ENCODE measurements around the gene STK11.
"Not testable (repeated sequence)": the region's sequence is repeated elsewhere in the genome, so short reads cannot be mapped to it uniquely, and the experiment has no call there.

Gene STK11

DNA sequence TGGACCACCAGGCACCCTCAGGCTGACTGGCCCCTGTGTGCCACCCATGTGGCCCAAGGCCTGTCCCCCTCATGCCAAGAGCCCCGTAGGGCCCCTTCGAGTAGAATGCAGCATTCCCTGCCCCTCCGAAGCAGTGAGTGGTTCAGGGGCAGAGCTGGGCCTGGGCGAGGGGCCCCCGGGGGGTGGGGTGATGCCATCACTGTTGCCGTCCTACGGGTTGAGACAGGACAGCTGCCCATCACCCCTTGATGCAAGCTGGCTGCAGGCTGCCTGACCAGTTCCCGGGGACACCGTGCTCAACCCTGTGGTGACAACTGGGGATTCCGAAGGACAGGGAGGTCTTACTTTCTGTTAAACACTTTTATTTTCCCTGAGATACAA is 36.2 kb upstream of the STK11 start:
- DNase-seq: no peak

DNA sequence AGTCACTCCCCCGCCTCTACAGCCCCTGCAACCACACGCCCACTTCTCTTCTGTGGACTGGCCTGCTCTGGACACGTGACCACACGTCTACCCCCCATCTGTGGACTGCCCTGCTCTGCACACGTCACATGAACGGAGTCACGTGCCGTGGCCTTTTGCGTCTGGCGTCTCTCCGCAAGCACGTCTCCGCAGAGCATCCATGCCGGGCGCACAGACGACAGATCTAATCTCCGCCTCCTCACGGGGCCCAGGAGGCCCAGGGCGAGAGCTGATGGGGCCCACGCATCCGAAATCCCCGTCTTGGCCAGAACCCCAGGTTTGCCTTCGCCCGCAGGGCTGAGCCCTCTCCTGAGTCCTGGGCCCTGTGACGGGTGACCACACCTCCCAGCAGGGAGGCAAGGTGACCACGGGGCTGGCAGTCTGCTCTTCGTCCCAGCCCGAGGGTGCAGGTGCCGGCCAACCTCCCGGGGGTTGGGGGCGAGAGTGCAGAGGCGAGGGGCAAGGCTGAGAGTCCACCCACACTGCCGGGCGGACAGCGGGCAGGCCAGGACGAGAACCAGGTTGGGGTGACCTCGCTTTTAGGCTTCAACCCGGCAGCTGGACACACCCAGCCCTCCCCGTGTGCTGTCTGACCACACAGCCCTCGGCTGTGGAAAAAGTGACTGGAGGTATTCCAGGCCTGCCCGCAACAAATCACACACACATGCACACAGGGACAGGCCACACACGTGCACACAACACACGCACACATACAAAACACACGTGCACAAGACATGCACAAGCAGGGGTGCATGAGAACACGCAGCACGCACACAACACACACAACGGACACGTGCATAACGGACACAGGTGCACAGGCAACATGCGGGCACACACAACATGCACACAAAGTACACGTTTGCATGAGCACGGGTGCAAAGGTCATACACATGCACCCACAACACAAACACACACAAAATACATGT is 35.4 kb upstream of the STK11 start:
- no peak for DNase-seq

- no peak for DNase-seq
Measured at GRCh38 chr19:1170938-1171754, 34.4 kb upstream of the STK11 start.

DNA sequence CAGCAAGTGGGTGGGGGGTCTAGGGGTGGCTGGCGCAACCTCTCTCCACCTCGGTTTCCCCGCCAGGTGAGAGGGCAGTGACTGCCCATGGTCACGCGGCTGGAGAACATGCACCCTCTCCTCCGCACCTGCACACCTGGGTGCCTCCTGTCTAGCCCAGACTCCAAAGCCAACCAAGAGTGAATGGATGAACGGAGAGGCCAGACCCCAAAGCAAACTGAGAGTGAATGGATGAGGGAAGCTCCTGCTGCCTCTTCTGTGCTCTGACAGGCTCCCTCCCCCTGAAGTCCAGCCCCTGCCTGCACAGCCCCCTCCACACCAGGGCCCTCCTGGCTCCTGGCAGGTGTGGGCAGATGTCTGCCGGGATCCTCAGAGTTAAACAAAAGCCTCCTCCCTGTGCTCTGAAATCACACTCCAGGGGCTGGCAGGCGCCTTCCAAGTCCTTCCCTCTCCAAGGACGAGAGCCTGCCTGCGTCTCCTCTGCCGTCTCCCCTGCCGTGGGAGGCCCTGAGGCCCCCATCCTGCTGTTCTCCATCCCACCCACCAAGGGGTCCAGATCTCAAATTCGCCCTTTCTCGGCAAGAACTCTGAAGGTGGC is 33.7 kb upstream of the STK11 start:
- DNase-seq: no peak

DNA sequence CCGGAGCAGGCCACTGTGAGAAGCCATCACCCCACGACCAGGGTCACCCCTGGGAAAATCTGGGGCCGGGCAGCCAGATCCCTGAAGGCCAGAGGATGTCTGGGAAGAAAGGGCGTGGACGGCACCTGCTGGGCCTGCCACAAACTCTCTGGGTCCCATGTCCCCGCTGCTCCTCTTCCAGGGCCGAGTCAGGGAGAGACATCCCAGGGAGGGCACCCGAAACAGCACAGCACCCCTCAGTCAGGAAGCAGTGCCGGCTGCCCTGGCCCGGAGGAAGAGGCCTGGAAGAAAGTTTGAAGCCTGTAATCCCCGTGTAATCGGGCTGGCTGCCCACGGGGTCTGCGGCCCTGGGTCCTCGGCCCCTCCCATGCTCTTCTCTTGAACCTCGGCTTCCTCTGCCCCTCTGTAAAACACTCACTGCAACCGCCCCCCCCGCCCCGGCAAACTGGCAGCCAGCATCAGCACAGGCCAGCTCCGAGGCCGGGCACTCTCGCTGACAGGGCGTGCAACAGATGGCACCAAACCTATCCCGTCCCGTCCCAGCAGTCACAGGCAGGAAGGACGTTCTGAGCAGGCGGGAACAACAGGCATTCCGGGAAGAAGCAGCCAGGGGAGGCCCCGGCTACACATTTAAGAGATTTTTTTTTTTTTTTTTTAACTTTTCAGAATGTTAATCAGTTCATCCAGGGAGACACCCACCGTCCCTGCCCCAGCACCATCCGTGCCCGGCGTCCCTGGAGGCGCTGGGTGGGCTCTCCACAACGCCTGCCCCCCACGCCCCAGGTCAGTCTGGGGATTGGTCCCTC is 33.0 kb upstream of the STK11 start:
- DNase-seq: no peak

DNA sequence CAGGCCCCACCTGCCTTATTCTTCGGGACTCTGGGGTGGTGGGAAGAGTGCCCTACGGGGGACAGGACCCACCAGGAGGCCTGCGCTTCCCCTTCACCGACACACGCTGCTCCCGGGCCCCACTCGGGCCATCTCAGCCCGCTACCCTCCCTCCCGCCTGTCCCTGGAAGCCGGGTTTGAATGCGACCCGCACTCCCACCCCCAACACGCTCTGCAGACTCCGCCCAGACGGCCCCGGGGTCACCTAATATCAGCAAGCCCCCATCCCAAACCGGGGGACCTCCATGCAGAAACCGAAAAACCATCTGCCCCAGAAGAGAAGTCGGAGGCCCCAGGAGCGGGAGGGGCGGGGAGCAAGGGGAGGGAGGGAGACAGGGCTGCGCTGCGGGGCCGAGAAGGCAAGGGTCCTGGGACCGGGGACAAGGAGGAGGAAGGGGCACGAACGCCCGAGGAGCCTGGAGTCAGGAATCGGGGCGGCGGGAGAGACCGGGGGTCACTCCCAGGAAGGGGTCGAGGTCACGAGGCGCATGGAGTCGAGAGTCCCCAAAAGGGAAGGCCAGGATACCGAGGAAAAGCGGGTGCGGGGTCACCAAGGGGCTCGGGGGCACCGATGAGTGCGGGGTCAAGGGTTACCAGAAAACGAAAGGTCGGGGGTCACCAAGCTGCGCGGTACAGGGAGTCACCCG is 32.3 kb upstream of the STK11 start:
- DNase-seq: no peak

- DNase-seq: peak; percentile 54
Measured at GRCh38 chr19:1173845-1174809, 31.5 kb upstream of the STK11 start, which contains the start of gene SBNO2. TSS of gene SBNO2 (minus strand) at chr19:1174268. CDS start at chr19:1154276, 19,992 bp downstream.

DNA sequence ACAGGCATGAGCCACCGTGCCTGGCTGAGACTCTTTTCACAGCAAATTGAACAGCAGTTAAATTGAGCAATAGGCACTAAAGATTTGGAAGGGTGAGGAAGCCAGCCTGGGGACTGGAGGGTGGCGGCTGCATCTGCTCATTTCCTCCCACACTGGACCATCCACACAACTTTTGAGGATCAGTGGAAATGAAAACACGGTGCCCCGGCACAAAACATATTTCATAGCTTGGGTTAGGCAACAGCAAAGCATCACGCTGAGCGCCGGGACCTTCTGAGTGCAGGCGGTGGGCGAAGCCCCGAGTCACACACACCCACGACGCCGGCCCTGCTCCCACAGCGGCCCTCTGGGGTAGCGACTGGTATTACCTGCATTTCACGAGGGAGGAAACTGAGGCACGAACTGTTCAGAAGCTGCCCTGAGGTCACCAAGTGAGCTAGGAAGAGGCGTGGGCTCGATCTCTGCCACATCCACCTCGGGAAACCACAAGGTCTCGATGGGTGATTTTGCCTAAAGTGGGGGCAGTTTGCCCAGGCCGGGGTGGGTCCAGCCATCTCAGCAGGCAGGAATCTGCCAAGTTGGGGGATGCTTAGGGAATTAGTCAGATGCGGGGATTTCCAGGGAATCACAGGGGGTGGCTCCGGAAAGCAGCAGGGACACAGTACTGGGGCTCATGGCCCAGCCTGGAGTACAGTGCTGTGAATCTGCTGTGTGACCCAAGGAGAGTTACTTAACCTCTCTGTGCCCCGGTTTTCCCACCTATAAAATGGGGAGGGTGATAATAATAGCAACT is 28.1 kb upstream of the STK11 start:
- DNase-seq: no peak

DNA sequence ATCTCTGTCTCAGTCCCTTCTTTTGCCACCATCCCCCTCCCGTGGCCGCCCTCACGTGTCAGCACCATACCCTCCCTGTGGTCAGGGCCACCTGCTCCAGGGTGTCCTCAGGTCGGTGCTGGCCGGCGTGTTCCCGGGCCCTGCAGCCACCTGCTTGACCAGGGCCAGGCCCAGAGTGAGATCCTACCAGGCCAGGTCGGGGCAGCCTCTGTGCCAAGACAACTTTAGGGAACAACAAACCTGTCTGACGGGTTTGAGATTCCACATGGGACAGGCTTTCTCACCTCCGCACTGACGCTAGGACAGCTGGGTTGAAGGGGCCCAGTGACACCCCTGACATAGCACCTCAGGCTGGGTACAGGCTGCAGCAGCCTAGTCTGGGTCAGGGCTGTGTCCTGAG is 24.0 kb upstream of the STK11 start:
- no peak for DNase-seq

- no peak for DNase-seq
Measured at GRCh38 chr19:1182068-1182467, 23.5 kb upstream of the STK11 start.

DNA sequence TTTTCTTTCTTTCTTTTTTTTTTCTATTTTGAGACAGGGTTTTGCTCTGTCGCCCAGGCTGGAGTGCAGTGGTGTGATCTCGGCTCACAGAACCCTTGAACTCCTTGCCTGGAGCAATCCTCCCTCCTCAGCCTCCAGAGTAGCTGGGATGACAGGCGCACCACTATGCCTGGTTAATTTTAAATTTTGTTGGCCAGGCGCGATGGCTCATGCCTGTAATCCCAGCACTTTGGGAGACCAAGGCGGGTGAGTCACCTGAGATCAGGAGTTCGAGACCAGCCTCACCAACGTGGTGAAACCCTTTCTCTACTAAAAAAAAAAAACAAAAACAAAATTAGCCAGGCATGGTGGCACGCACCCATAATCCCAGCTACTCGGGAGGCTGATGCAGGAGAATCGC is 22.9 kb upstream of the STK11 start:
- DNase-seq: no peak

GRCh38 chr19:1183543-1184172 is 21.9 kb upstream of the STK11 start:
- DNase-seq: no peak

DNA sequence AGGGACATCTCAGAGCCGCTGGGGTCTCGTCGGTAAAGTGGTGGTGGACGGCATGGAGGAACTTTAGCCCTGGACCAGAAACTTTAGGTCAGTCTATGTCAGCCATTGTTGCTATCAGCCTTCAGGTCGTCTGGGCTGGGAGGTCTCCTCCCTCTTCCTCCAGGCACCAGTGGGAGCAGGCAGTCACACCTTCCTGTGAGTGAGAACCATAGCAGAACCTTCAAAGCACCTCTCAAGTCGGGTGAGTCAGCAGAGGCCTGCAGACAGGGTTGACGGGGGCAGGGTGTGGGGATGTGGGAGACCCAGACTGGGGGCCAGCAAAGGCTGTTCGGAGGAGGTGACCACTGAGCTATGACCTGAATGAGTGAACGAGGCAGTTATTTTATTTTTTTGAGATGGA is 16.2 kb upstream of the STK11 start:
- DNase-seq: no peak

DNA sequence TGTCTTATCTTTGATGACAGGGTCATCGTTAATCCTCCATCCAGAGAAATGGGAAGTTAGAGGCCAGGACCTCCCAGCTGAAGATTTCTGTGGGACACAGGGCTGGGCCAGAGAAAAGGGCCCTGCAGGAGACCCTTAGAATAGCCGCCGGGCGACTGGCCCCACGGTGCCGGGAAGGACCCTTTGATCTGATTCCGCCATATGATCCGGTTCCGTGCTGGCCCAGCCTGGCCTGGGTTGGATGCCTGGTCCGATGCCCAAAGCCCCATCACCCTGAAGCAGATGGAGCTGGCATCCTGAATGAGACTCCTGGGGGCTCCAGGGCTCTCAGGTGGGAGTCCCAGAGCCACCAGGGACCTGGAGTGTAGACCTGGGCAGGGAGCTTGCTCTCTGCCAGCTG is 6.0 kb upstream of the STK11 start:
- no peak for DNase-seq

DNA sequence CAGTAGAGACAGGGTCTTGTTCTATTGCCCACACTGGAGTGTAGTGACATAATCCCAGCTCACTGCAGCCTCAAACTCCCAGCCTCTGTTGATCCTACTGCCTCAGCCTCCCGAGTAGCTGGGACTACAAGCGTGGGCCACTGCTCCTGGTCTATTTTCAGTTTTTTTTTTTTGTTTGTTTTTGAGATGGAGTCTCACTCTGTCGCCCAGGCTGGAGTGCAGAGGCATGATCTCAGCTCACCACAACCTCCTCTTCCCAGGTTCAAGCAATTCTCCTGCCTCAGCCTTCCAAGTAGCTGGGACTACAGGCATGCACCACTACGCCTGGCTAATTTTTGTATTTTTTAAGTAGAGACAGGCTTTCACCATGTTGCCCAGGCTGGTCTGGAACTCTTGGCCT is 5.0 kb upstream of the STK11 start:
- DNase-seq: not testable (repeated sequence)

- no peak for DNase-seq
Measured at GRCh38 chr19:1206150-1206863, 729 bp downstream of the STK11 start.

DNA sequence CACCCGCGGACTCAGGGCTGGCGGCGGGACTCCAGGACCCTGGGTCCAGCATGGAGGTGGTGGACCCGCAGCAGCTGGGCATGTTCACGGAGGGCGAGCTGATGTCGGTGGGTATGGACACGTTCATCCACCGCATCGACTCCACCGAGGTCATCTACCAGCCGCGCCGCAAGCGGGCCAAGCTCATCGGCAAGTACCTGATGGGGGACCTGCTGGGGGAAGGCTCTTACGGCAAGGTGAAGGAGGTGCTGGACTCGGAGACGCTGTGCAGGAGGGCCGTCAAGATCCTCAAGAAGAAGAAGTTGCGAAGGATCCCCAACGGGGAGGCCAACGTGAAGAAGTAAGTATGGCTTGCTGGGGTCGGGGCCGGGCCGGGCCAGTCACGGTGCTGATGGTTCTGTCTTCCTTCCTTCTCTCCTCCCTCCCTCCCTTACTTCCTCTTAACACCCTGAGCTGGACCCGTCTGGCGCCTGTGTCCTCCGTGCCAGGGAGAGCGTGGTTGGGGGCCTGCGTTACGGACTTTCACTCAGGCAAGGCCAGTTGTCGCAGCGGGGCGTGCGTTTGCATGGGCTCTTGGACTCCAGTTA is 1.4 kb downstream of the STK11 start:
- DNase-seq: no peak

GRCh38 chr19:1208830-1209229 is 3.3 kb downstream of the STK11 start:
- not testable (repeated sequence) for DNase-seq

DNA sequence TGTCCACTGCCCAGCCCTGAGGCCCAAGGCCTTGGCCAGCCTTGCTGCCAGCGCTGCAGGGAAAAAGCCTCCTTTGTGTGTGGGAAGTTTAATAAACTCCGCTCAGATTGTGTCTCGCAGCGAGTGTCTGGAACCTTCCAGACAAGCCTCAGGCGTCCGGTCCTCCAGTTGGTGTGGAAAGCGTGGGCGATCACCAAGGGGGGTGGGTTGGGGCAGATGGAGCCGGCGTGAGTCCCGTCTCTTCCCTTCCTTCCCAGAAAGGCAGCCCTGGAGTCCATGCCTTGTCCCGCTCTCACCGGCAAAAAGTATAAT is 4.6 kb downstream of the STK11 start:
- no peak for DNase-seq

Measured in NCI-H1417 treated with DMSO at 0.1 percent for 48 hours (cell line).